GM12872 (cell line): ENCODE measurements around the gene DPP8.

Experiments
- CTCF ChIP-seq: IDR thresholded peaks from 3 replicates; pipeline ENCODE4 v1.5.1; 2011; ENCODE audit warnings: low read depth, mild to moderate bottlenecking, low read length, moderate library complexity; ENCODE audit not compliant: insufficient read depth

The DPP8 gene

GRCh38 chr15:65399001-65399706, 118.3 kb downstream of the DPP8 start:
- TF ChIP-seq CTCF: no peak

GRCh38 chr15:65396965-65397317, 120.5 kb downstream of the DPP8 start:
- TF ChIP-seq CTCF: no peak

- no peak for TF ChIP-seq CTCF
Measured at GRCh38 chr15:65396283-65396964, 121.1 kb downstream of the DPP8 start.

GRCh38 chr15:65395567-65396202, 121.8 kb downstream of the DPP8 start:
- 0 out of 3 replicates have a peak, but pooled peaks have one; percentile 4 for TF ChIP-seq CTCF

GRCh38 chr15:65394936-65395335, 122.6 kb downstream of the DPP8 start:
- no peak for TF ChIP-seq CTCF

- no peak for TF ChIP-seq CTCF
Measured at GRCh38 chr15:65394280-65394789, 123.2 kb downstream of the DPP8 start.

- no peak for TF ChIP-seq CTCF
Measured at GRCh38 chr15:65393557-65393956, 123.9 kb downstream of the DPP8 start.
